Immature natural killer cell (primary cell): ENCODE data around the gene PTK6. TPM values are rescaled to one million over a fixed set of nuclear protein-coding genes. Genes with fewer than 3 reads are reported as not detected.
A peak's percentile ranks its signal among the peaks of the same experiment; 100 is the strongest.

ENCODE experiments used
- DNase-seq, 3 donors: peaks; one replicate each; pipeline ENCODE4 v3.0.0; 2022; ENCODE audit warnings: mixed read lengths in 1 of 3
- H3K27ac Mint-ChIP-seq, 6 donors: one replicate each; pipeline ENCODE4 v1.8.0; 2020; ENCODE audit warnings: mixed read lengths in 6 of 6, mild to moderate bottlenecking in 5 of 6, inconsistent platforms in 4 of 6, moderate library complexity in 3 of 6
- H3K27me3 Mint-ChIP-seq, 3 donors: one replicate each; pipeline ENCODE4 v1.8.0; 2020 to 2021; ENCODE audit warnings: low read depth in 3 of 3, mild to moderate bottlenecking in 3 of 3, mixed read lengths in 3 of 3, moderate library complexity in 3 of 3, inconsistent platforms in 1 of 3
- H3K36me3 Mint-ChIP-seq, 3 donors: one replicate each; pipeline ENCODE4 v1.8.0; 2020; ENCODE audit warnings: mixed read lengths in 3 of 3, inconsistent platforms in 2 of 3, mild to moderate bottlenecking in 2 of 3
- H3K4me1 Mint-ChIP-seq, 2 donors: one replicate each; pipeline ENCODE4 v1.8.0; 2020; ENCODE audit warnings: inconsistent platforms in 2 of 2, mild to moderate bottlenecking in 2 of 2, mixed read lengths in 2 of 2, moderate library complexity in 1 of 2
- H3K4me3 Mint-ChIP-seq, 5 donors: one replicate each; pipeline ENCODE4 v1.8.0; 2020; ENCODE audit warnings: mild to moderate bottlenecking in 5 of 5, mixed read lengths in 5 of 5, inconsistent platforms in 3 of 5, moderate library complexity in 3 of 5
- H3K9me3 Mint-ChIP-seq, 6 donors: one replicate each; pipeline ENCODE4 v1.8.0; 2020; ENCODE audit warnings: mild to moderate bottlenecking in 6 of 6, mixed read lengths in 6 of 6, inconsistent platforms in 4 of 6, moderate library complexity in 3 of 6
- polyA plus RNA-seq, 3 donors: library from polyadenylated mRNA; unstranded; fragments of 300-500 nt; fragmentation: Illumina TruSeq; gene quantifications; one replicate each; pipeline ENCODE4 v1.2.3, GENCODE V29; 2021

PTK6 gene
- polyA plus RNA-seq, 3 donors from 2014 or later: 0.37 TPM; not detected in 2

DNA sequence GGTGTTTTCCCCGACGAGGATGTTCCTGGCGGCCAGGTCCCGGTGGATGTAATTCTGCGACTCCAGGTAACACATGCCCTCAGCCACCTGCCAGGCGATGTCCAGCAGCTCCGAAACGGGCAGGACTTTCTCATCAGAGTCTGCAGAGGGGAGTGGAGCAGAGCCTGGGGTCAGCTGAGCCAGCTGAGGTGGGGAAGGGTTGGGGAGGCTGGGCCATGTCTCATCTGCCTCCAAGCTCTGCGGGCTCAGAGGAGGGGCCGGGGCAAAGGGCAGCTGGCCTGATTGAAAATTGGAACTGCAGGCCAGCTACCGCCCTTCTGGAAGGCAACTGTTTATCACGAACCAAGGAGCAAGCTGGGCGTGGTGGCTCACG, 6.4 kb downstream of the PTK6 start:
- no peaks in the 10 kb centered on the region for H3K9me3 Mint-ChIP-seq
- no peak overlapping the region for H3K27ac Mint-ChIP-seq
- DNase-seq: no peak
- H3K4me1 Mint-ChIP-seq: no peaks in the 10 kb centered on the region
- H3K36me3 Mint-ChIP-seq: no peaks in the 10 kb centered on the region
- no peak overlapping the region for H3K4me3 Mint-ChIP-seq
- peaks cover 2 to 6% (median 4%) of the 10 kb centered on the region in 3 donors for H3K27me3 Mint-ChIP-seq

DNA sequence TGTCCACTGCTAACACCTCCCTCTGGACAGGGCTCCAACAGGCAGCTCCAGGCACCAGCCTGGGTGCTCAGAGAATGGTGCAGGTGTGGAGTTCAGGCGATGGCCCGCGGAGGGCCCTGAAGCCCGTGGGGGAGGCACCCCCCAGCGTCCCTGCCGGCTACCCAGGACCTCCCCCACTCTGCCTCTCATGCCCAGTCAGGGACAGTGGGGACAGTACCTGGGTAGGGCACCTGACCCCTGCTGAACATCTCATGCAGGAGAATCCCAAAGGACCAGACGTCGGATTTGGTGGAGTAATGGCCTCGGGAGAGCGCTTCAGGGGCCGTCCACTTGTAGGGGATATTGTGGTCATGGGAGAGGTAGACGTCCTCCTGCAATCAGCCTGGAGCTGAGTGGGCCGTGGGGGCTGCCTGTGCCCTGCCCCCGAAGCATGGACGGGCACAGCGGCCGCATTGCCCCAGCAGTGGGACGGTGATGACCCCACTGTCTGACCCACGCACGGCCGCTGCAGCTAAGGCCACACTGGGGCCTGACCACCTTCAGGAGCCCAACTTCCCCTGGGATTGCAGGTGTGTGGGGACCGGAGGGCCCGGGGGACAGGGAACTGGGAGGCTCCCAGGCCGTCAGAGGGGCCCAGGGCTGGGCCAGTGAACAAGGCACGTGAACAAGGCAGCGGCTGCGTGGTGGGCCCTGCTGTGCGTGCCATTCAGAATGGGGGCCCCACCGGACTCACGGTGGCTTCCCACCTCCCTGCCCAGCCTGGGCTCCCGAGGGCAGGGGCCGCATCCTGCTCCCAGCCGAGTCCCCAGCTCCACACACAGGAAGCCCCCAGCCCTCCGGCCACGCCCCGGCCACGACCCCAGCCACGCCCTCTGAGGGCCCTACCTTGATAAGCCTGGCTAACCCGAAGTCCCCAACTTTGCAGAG, 7.1 kb downstream of the PTK6 start:
- H3K4me1 Mint-ChIP-seq: no peaks in the 10 kb centered on the region
- peaks cover 2 to 6% (median 4%) of the 10 kb centered on the region in 3 donors for H3K27me3 Mint-ChIP-seq
- DNase-seq: no peak
- no peaks in the 10 kb centered on the region for H3K36me3 Mint-ChIP-seq
- no peaks in the 10 kb centered on the region for H3K9me3 Mint-ChIP-seq
- no peak overlapping the region for H3K4me3 Mint-ChIP-seq
- no peak overlapping the region for H3K27ac Mint-ChIP-seq

DNA sequence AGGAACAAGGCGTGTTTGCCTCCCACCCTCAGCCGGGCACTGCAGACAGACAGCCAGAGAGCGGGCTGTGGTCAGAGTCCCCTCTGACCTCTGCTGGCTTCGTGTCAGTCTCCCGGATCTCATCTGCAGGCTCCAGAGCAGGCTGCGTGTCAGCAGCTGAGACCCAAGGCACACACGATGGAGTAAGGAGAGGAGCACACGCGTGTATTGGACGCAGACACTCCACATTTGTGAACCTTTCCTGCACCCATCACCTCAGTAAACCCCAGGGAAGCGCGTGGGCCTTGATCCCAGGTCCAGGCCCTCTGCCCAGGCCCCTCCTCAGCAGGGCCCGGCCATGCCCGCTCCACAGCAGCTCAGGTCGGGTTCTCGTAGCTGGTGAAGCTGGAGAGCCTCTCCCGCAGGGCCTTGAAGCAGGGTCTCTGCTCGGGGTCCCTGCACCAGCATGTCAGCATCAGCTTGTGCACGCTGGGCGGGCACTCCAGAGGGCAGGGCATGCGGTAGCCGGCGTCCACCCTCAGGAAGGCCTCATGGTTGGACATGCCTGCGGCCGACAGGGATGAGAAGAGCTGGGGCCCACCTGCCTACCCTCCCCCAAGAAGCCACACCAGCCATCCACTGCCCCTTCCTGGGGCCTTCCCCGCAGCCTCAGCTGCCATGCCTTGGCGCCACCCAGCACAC, 7.9 kb downstream of the PTK6 start:
- Mint-ChIP-seq H3K4me1 (no peaks in the 10 kb centered on the region), H3K27me3 (peaks cover 2 to 6% (median 4%) of the 10 kb centered on the region in 3 donors), H3K27ac (peak overlapping the region in 1 of 6 donors; percentile 49), H3K4me3 (no peak overlapping the region), H3K36me3 (no peaks in the 10 kb centered on the region), H3K9me3 (no peaks in the 10 kb centered on the region)
- DNase-seq: no peak

DNA sequence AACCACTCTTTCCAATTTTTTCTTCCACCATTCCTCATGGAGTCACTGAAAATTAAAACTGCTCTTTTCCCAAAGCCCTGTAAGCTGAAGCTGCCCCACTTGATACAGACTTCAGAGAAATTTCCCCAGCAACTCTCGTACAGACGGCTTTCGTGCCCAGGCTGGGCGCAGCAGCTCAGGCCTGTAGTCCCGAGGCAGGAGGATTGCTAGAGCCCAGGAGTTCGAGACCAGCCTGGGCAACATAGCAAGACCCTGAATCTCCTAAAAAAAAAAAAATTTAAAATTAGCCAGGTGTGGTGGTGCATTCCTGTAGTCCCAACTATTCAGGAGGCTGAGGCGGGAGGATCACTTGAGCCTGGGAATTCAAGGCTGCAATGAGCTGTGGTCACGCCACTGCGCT, 10.0 kb downstream of the PTK6 start:
- no peak overlapping the region for H3K27ac Mint-ChIP-seq
- H3K4me1 Mint-ChIP-seq: peaks cover 0 to 8% of the 10 kb centered on the region in 2 donors
- no peak for DNase-seq
- peaks cover 2 to 7% (median 6%) of the 10 kb centered on the region in 3 donors for H3K27me3 Mint-ChIP-seq
- H3K36me3 Mint-ChIP-seq: peaks cover 0 to 7% (median 3%) of the 10 kb centered on the region in 3 donors
- H3K4me3 Mint-ChIP-seq: no peak overlapping the region
- peaks cover 0 to 2% (median 0%) of the 10 kb centered on the region in 6 donors for H3K9me3 Mint-ChIP-seq

DNA sequence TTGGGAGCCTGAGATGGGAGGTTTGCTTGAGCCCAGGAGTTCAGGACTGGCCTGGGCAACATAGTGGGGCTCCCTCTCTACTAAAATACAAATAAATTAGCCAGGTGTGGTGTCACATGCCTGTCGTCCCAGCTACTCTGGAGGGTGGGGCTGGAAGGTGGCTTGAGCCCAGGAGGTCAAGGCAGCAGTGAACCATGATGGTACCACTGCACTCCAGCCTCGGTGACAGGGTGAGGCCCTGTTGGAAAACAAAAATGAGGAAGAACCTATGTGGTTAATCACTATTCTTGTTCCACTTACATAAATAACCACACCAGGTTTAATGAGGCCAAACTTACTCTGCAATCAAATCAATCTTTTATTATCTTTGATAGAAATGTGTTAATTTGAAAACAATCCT, 11.2 kb downstream of the PTK6 start:
- Mint-ChIP-seq H3K27me3 (peaks cover 0 to 6% (median 6%) of the 10 kb centered on the region in 3 donors), H3K36me3 (peaks cover 0 to 7% (median 3%) of the 10 kb centered on the region in 3 donors), H3K9me3 (peaks cover 0 to 2% (median 0%) of the 10 kb centered on the region in 6 donors), H3K4me1 (peaks cover 0 to 10% of the 10 kb centered on the region in 2 donors), H3K27ac (no peak overlapping the region), H3K4me3 (no peak overlapping the region)
- DNase-seq: no peak

DNA sequence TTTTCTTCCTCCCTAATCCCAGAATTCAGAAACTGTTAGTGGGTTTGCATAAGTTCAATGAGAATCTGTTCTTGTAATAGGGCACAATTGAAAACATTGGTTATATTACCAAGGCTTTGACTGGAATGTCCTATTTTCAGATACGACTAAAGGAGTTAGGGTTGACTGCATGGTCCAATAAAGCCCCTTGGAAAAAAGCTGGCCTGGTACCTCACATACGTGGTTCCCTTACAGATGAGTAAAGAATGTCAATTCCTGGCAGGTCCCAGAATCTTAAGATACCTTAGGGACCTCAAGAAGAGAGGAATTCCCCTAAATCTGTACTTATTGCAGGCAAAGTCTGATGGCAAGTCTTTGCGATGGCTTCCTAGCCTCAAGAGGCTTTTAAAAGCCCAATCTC, 12.0 kb downstream of the PTK6 start:
- Mint-ChIP-seq H3K27ac (no peak overlapping the region), H3K4me3 (peak overlapping the region in 1 of 5 donors; percentile 18), H3K36me3 (peaks cover 0 to 7% (median 3%) of the 10 kb centered on the region in 3 donors), H3K4me1 (peaks cover 0 to 10% of the 10 kb centered on the region in 2 donors), H3K9me3 (peaks cover 0 to 2% (median 0%) of the 10 kb centered on the region in 6 donors), H3K27me3 (peaks cover 0 to 6% (median 6%) of the 10 kb centered on the region in 3 donors)
- no peak for DNase-seq

DNA sequence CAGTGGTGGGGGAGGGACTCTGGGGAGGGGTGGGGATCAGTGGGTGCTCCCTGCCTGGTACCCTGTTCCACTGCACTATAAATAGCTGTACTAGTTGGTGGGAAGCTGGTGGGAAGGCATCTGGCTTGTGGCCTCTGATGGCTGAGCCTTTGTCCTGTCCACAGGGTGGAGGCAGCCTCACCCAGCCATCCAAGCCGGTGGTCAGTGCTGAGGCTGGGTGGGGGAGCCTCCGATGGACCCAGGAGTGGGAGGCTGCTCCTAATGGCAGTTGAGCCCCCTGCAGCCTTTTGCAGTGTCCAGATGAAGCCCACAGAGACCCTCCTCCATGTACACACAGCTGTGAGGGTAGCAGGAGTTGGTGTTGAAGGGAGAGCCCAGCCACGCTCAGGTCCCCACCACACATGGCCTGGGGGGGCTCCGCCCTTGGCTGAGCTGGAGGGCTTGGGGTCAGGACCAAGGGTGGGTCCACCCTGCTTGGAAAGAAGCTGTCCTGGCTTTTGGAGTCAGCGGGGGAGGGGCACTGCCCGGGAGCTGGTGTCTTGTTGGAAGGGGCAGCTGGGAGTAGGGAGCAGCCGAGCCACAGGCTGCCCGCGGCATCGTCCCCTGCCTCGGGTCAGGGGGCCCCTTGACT, 14.1 kb downstream of the PTK6 start:
- peaks cover 0 to 7% (median 3%) of the 10 kb centered on the region in 3 donors for H3K36me3 Mint-ChIP-seq
- H3K4me3 Mint-ChIP-seq: peak overlapping the region in 2 of 5 donors; percentile 27 to 60
- peaks cover 0 to 5% (median 4%) of the 10 kb centered on the region in 3 donors for H3K27me3 Mint-ChIP-seq
- H3K27ac Mint-ChIP-seq: no peak overlapping the region
- peaks cover 0 to 2% (median 0%) of the 10 kb centered on the region in 6 donors for H3K9me3 Mint-ChIP-seq
- DNase-seq: no peak
- peaks cover 0 to 11% of the 10 kb centered on the region in 2 donors for H3K4me1 Mint-ChIP-seq

DNA sequence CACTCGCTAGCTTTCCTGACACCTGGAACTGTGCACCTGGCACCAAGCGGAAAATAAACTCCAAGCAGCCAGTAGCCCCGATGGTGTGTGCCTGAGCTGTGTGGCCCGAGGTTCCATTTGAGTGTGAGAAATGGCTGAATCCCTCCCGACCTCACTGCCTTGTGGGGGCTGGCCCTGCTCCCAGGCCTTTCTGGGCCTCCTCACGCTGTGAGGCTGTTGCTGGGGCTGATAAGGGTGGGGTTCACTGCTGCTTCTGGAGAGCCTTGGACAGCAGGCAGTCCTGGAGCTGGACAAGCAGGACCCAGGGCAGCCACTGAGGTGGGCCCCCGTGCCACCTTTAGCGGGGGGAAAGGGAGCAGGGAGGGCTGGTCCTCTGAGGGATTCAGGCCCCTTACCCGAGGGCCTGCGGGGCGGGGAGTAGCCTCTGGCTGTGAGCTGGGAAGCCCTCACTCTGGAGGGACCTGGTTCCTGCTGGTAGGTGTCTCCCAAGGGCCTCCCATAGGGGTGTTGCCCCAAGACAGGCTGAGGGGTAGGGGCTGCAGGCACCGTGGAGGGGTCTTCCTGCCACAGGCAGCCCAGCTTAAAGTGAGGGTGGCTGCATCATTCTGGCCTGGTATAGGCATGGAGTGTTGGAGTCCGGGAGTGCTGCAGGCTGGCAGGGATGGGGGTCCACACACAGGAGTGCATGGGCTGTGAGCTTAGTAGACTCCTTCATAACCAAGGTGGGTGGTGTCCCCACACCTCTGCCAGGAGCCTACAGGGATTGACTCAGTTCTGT, 14.9 kb downstream of the PTK6 start:
- H3K36me3 Mint-ChIP-seq: peaks cover 0 to 7% (median 3%) of the 10 kb centered on the region in 3 donors

DNA sequence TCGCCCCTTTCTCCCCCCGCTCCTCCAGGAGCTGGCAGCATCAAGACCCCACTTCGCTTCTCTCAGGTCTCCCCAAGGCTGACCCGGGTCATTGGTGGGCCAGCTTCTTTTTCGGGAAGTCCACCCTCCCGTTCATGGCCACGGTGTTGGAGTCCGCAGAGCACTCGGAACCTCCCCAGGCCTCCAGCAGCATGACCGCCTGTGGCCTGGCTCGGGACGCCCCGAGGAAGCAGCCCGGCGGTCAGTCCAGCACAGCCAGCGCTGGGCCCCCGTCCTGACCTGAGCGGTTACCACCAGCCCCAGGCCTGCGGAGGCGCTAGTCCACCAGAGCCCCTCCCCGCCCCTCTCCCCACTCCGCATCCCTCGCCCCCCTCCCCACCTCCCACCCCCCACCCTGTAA, 15.6 kb downstream of the PTK6 start:
- H3K4me3 Mint-ChIP-seq: peak overlapping the region; percentile 68 to 81 (median 75)
- DNase-seq: no peak
- H3K27ac Mint-ChIP-seq: peak overlapping the region in 1 of 6 donors; percentile 32
- peaks cover 0 to 7% (median 3%) of the 10 kb centered on the region in 3 donors for H3K36me3 Mint-ChIP-seq
- peaks cover 0 to 11% of the 10 kb centered on the region in 2 donors for H3K4me1 Mint-ChIP-seq
- H3K27me3 Mint-ChIP-seq: peaks cover 0 to 5% (median 4%) of the 10 kb centered on the region in 3 donors
- peaks cover 0 to 2% (median 0%) of the 10 kb centered on the region in 6 donors for H3K9me3 Mint-ChIP-seq

More for the DNA sequence above, 14.9 kb downstream of the PTK6 start:
- no peak for DNase-seq
- H3K4me1 Mint-ChIP-seq: peaks cover 0 to 11% of the 10 kb centered on the region in 2 donors
- H3K27me3 Mint-ChIP-seq: peaks cover 0 to 5% (median 4%) of the 10 kb centered on the region in 3 donors
- H3K27ac Mint-ChIP-seq: peak overlapping the region in 2 of 6 donors; percentile 13 to 24
- peaks cover 0 to 2% (median 0%) of the 10 kb centered on the region in 6 donors for H3K9me3 Mint-ChIP-seq
- peak overlapping the region; percentile 29 to 70 (median 56) for H3K4me3 Mint-ChIP-seq

DNA sequence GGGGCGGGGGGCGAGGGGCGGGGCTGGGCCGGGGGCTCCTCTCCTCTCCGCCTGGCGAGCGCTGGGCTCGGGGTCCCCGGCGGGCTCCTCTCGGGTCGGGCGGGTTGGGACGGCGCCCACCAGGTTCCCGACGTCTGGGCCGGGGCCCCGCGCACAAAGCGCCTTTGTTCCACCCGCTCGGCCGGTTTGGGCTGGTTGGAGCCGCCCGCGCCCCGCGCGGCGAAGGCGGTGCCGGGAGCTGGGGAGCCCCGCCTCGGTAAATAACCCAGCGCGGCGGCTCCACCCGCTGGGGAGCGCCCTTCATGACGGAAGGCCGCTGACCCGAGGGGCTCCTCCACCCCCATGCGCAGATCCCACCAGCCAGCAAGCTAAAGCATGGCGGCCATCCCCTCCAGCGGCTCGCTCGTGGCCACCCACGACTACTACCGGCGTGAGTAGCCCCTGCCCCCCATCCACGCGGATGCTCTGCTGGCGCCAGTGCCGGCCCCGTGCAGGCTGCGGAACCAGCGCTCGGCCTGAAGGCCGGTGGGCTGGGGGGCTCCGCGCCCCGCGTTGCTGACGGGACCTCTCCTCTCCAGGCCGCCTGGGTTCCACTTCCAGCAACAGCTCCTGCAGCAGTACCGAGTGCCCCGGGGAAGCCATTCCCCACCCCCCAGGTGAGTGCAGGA, 16.1 kb downstream of the PTK6 start:
- H3K27ac Mint-ChIP-seq: peak overlapping the region in 2 of 6 donors; percentile 32 to 71
- peaks cover 0 to 7% (median 3%) of the 10 kb centered on the region in 3 donors for H3K36me3 Mint-ChIP-seq
- peaks cover 0 to 2% (median 0%) of the 10 kb centered on the region in 6 donors for H3K9me3 Mint-ChIP-seq
- peak overlapping the region; percentile 68 to 81 (median 75) for H3K4me3 Mint-ChIP-seq
- H3K27me3 Mint-ChIP-seq: peaks cover 0 to 4% (median 3%) of the 10 kb centered on the region in 3 donors
- DNase-seq: peak; percentile 54 to 72 (median 68)
- peaks cover 0 to 11% of the 10 kb centered on the region in 2 donors for H3K4me1 Mint-ChIP-seq

DNA sequence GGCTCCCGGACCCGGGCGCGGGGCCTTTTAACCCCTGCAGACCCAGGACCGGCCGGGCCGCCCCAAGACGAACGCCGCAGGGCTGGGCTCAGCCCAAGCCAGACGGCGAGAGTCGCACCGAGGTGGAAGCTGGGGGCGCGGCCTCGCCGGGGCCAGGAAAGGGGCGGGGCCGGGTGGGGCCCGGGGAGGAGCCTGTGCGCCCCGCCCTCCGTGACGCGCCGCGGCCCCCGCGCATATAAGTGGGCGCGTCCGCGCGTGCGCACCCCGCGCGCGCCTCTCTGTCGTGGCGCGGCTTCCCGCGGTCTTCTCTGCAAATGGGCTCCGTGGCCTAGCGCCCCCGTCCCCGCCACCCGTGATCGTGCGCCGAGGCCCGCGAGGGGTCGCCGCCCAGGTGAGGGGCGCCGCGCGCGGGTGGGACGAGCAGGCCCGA, 16.7 kb downstream of the PTK6 start, which contains the start of gene PPDPF:
Gene PPDPF (plus strand): TSS at position 262 of the 430 bp plus-strand sequence. CDS start 544 bp downstream, outside the sequence.
- H3K4me3 Mint-ChIP-seq: peak within 1 kb of the TSS; percentile 76 to 83 (median 81)
- DNase-seq: peak; percentile 78 to 86 (median 85)
- H3K27me3 Mint-ChIP-seq: peaks cover 0 to 4% (median 3%) of the 10 kb centered on the region in 3 donors
- peaks cover 0 to 11% of the 10 kb centered on the region in 2 donors for H3K4me1 Mint-ChIP-seq
- H3K36me3 Mint-ChIP-seq: peaks cover 0 to 7% (median 3%) of the 10 kb centered on the region in 3 donors
- peak within 1 kb of the TSS in 3 of 6 donors; percentile 35 to 71 (median 60) for H3K27ac Mint-ChIP-seq
- H3K9me3 Mint-ChIP-seq: peaks cover 0 to 2% (median 0%) of the 10 kb centered on the region in 6 donors
